Memory B cell (primary cell): ENCODE results near the gene PCF11.
"Not testable (repeated sequence)": the region's sequence is repeated elsewhere in the genome, so short reads cannot be mapped to it uniquely, and the experiment has no call there.

ENCODE experiments used
- ATAC-seq: fragments of 150-1000 bp; cut with Tn5 transposase; 2 replicates; pipeline ENCODE4 v1.10.0; 2021; ENCODE audit warnings: low read depth, mild to moderate bottlenecking, moderate library complexity
- DNase-seq, 2 donors: peaks; one replicate each; pipeline ENCODE4 v3.0.0; 2022; ENCODE audit warnings: low spot score in 2 of 2
- H3K27ac Mint-ChIP-seq: one replicate; pipeline ENCODE4 v1.8.0; 2022; ENCODE audit warnings: mild to moderate bottlenecking, moderate library complexity, mixed read lengths
- H3K27me3 Mint-ChIP-seq: one replicate; pipeline ENCODE4 v1.8.0; 2022; ENCODE audit warnings: mixed read lengths
- H3K36me3 Mint-ChIP-seq: one replicate; pipeline ENCODE4 v1.8.0; 2022; ENCODE audit warnings: mild to moderate bottlenecking, mixed read lengths
- H3K4me1 Mint-ChIP-seq: one replicate; pipeline ENCODE4 v1.8.0; 2022; ENCODE audit warnings: mixed read lengths
- H3K4me3 Mint-ChIP-seq: one replicate; pipeline ENCODE4 v1.8.0; 2022; ENCODE audit warnings: mild to moderate bottlenecking, moderate library complexity, mixed read lengths
- H3K9me3 Mint-ChIP-seq: one replicate; pipeline ENCODE4 v1.8.0; 2022; ENCODE audit warnings: mixed read lengths

The PCF11 gene

DNA sequence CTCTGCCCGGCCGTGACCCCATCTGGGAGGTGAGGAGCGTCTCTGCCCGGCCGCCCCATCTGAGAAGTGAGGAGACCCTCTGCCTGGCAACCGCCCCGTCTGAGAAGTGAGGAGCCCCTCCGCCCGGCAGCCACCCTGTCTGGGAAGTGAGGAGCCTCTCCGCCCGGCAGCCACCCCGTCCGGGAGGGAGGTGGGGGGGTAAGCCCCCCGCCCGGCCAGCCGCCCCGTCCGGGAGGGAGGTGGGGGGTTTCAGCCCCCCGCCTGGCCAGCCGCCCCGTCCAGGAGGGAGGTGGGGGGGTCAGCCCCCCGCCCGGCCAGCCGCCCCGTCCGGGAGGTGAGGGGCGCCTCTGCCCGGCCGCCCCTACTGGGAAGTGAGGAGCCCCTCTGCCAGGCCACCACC lies 23.7 kb upstream of the PCF11 start:
- ATAC-seq, H3K36me3 Mint-ChIP-seq, H3K4me3 Mint-ChIP-seq, H3K9me3 Mint-ChIP-seq, DNase-seq, H3K4me1 Mint-ChIP-seq, H3K27me3 Mint-ChIP-seq, H3K27ac Mint-ChIP-seq: not testable (repeated sequence)

DNA sequence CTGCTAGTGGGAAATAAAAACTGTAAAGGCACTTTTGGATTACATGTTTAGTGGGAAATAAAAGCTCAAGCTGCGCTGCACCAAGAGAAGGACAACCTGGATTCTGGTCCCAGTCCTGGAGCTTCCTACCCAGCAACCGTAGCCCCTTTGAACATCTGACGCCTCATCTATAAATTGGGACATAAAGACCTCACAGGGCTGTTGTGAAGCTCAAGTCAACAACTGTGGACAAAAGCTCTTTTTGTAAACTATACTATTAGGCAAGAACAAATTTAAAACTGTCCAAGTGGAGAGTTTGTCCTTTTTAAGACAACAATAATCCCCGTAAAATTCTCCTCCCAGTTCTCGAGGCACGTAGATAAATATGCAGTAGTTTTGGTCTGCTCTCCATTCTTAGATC lies 17.6 kb upstream of the PCF11 start:
- H3K27me3 Mint-ChIP-seq, result no peaks in the 10 kb centered on the region
- H3K4me3 Mint-ChIP-seq, result no peak overlapping the region
- ATAC-seq (no peak), DNase-seq (no peak)
- H3K9me3 Mint-ChIP-seq, result peaks cover 3% of the 10 kb centered on the region
- no peak overlapping the region for H3K27ac Mint-ChIP-seq
- H3K4me1 Mint-ChIP-seq, result peaks cover 4% of the 10 kb centered on the region
- peaks cover 4% of the 10 kb centered on the region for H3K36me3 Mint-ChIP-seq

DNA sequence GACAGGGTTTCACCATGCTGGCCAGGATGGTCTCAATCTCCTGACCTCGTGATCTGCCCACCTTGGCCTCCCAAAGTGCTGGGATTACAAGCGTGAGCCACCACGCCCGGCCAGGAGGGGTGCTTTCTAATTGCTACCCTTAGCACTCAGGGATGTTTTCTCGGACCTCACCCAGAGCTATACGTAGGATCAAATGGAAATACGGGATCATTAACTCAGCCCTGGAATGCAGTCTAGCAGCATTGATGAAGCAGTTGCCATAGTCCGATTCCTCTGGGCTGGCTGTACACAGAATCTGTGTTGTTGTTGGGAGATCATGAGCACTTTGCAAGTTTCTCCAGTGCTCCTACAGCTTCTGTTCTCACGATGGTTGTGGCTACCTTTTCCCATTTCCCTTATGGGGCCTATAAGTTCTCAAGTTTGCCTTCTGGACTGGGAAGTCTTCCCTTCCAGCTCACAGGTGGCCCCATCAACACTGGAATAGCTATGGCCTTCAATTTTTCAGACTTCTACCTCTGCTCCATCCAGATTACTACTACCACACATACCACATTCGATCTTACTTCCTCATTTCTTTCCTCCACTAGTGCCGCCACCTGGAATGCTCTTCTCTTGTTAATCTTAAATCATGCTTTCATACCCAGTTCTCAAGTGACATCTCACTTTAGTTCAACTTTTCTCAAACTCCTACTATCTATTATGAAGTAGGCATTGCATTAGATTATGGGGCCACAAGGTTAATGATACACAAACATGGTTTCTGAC lies 16.1 kb upstream of the PCF11 start:
- Mint-ChIP-seq H3K4me3 (no peak overlapping the region), H3K4me1 (peaks cover 4% of the 10 kb centered on the region), H3K27me3 (no peaks in the 10 kb centered on the region), H3K27ac (no peak overlapping the region), H3K36me3 (peaks cover 4% of the 10 kb centered on the region), H3K9me3 (peaks cover 3% of the 10 kb centered on the region)
- no peak for DNase-seq
- peak; percentile 84 for ATAC-seq

DNA sequence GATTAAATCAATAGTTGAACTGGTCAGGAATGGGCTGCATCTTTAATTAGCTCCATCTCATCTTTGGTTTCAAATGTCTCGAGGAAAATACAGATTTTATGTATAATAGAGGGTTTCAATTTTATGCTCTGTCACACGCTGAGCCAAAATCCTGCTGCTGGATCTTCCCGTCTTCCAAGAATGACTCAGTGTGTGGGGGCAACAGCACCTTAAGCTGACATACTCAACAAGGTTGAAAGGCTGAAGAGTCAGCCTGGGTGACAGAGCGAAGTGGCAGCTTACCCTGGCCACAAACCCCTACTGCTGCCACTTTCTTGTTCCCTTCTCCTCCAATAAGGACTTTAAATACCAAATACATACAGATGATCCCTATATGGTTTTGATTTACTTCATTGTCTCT lies 9.0 kb upstream of the PCF11 start:
- H3K4me1 Mint-ChIP-seq, result no peaks in the 10 kb centered on the region
- peak overlapping the region; percentile 22 for H3K27ac Mint-ChIP-seq
- H3K27me3 Mint-ChIP-seq, result no peaks in the 10 kb centered on the region
- DNase-seq, result no peak
- H3K4me3 Mint-ChIP-seq, result no peak overlapping the region
- no peaks in the 10 kb centered on the region for H3K9me3 Mint-ChIP-seq
- H3K36me3 Mint-ChIP-seq, result no peaks in the 10 kb centered on the region
- ATAC-seq, result no peak

DNA sequence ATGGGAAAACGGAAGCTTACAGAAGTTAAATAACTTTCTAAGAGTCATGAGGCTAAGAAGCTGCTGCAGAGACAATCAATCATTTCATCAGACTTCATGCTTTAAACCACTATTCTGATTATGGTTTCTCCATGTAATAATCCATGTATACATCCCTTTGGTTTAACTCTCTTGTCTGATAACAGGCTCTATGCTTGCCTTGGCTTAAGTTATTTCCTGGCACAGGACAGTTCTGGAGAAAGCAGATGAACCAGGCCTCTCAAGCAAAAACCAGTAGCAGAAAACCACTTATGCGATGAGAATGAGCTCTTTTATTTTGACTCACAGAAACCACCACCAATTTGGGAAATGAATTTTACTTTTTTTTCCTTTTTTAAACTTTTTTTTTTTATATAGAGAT lies 6.5 kb upstream of the PCF11 start:
- Mint-ChIP-seq H3K4me1 (peaks cover 2% of the 10 kb centered on the region), H3K27me3 (no peaks in the 10 kb centered on the region), H3K4me3 (no peak overlapping the region), H3K9me3 (no peaks in the 10 kb centered on the region), H3K27ac (no peak overlapping the region), H3K36me3 (no peaks in the 10 kb centered on the region)
- no peak for DNase-seq
- ATAC-seq, result no peak

DNA sequence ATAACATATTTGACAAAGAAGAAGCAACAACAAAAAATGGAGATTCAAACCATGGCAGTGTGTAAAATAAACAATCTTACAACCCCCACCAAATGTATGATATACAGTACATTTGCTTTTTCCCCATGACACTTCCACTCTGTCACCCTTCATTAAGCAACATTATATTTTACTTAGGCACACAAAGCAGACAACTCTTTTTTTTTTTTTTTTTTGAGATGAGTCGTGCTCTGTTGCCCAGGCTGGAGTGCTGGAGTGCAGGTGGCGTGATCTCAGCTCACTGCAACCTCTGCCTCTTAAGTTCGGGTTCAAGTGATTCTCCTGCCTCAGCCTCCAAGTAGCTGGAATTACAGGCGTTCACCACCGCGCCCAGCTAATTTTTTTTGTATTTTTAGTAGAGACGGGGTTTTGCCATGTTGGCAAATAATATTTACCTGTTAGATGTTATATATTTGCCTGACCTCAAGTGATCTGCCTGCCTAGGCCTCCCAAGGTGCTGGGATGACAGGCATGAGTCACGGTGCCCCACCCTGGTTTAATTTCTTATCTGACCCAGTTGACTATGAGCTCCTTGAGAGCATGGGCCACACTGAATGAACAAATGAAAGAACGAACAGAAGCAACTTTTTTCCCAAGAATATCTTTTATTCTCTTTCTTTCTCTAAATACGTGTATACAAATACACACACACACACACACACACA lies 5.5 kb upstream of the PCF11 start:
- no peaks in the 10 kb centered on the region for H3K36me3 Mint-ChIP-seq
- peaks cover 3% of the 10 kb centered on the region for H3K4me1 Mint-ChIP-seq
- no peaks in the 10 kb centered on the region for H3K9me3 Mint-ChIP-seq
- H3K4me3 Mint-ChIP-seq, result no peak overlapping the region
- DNase-seq, result no peak
- ATAC-seq, result no peak
- no peak overlapping the region for H3K27ac Mint-ChIP-seq
- no peaks in the 10 kb centered on the region for H3K27me3 Mint-ChIP-seq

DNA sequence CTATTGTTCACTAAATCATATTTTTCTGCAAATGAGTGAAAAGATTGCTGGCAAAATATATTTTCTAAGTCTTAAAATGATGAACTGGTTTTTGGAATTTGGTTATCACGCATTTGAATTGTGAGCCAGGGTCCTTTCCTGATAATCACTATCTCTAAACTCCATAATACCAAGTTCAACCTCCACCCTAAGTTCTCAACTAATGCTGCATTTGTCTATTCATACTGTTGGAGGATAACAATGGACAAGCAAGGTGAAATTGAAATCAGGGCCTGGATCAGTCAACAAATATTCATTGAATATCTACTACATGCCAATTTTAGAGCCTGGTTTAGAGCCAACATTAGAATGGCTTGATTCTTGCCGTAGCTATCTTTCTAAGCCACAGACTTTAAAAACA lies 4.7 kb upstream of the PCF11 start:
- no peaks in the 10 kb centered on the region for H3K27me3 Mint-ChIP-seq
- peaks cover 3% of the 10 kb centered on the region for H3K36me3 Mint-ChIP-seq
- no peak for ATAC-seq
- H3K4me1 Mint-ChIP-seq, result peaks cover 3% of the 10 kb centered on the region
- DNase-seq, result no peak
- H3K27ac Mint-ChIP-seq, result no peak overlapping the region
- no peak overlapping the region for H3K4me3 Mint-ChIP-seq
- H3K9me3 Mint-ChIP-seq, result no peaks in the 10 kb centered on the region

DNA sequence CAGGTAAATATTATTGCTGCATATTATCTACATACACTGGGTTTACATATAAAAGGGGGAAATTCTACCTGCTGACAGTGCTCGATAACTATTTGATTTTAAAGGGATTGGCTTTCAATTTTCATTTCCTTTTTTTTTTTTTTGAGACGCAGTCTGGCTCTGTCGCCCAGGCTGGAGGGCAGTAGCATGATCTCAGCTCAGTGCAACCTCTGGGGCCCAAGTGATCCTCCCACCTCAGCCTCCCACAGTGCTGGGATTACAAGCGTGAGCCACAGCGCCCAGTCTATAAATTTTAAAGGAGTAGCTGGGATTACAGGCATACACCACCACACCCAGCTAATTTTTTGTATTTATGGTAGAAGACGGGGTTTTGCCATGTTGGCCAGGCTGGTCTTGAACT lies 3.2 kb upstream of the PCF11 start:
- DNase-seq (no peak), ATAC-seq (no peak)
- Mint-ChIP-seq H3K36me3 (peaks cover 12% of the 10 kb centered on the region), H3K9me3 (no peaks in the 10 kb centered on the region), H3K27ac (no peak overlapping the region), H3K4me3 (no peak overlapping the region), H3K27me3 (no peaks in the 10 kb centered on the region), H3K4me1 (peaks cover 6% of the 10 kb centered on the region)

DNA sequence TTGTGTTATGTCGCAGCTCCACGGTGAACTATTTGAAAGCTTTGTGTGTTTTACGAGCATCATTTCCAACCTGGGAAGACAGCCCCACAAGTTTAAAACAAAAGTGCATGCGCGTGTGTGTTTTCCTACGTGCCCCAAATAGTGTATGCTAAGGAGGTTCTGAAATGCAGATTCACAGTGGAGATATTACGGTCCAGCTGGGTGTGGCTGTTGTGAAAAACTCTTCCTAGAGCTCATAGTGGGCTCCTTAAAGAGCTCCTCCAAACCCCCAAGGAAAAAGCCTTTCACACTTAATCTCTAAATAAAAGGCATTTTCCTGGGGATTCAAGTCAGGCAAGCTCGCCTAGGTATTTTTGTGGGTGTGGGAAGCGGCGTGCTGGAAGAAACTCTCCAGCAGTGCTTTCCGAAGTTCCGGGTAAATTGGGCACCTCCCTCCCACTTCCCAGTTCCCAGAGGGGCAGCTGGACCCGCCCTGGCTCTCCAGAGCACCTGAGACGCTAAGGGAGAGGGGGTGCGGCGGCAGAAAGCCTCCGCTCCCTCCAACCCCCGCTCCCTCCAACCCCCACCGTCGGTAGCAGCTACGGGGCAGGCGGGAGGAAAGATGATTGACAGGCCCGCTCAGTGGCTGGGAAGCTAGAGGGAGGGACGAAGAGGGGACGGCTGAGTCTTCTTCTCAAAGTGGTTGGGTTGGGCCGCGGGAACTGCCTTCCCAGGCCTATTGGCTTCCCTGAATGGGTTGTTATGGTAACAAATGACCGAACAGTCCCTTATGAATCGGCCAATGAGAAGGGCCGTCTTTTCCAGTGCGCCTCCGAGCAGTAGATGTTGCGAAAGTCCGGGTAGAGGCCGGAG lies 561 bp upstream of the PCF11 start:
- DNase-seq (peak in 1 of 2 donors; percentile 89), ATAC-seq (peak; percentile 83)
- H3K36me3 Mint-ChIP-seq, result peaks cover 19% of the 10 kb centered on the region
- peak overlapping the region; percentile 93 for H3K4me3 Mint-ChIP-seq
- no peaks in the 10 kb centered on the region for H3K27me3 Mint-ChIP-seq
- no peaks in the 10 kb centered on the region for H3K9me3 Mint-ChIP-seq
- H3K4me1 Mint-ChIP-seq, result peaks cover 19% of the 10 kb centered on the region
- H3K27ac Mint-ChIP-seq, result peak overlapping the region; percentile 98

DNA sequence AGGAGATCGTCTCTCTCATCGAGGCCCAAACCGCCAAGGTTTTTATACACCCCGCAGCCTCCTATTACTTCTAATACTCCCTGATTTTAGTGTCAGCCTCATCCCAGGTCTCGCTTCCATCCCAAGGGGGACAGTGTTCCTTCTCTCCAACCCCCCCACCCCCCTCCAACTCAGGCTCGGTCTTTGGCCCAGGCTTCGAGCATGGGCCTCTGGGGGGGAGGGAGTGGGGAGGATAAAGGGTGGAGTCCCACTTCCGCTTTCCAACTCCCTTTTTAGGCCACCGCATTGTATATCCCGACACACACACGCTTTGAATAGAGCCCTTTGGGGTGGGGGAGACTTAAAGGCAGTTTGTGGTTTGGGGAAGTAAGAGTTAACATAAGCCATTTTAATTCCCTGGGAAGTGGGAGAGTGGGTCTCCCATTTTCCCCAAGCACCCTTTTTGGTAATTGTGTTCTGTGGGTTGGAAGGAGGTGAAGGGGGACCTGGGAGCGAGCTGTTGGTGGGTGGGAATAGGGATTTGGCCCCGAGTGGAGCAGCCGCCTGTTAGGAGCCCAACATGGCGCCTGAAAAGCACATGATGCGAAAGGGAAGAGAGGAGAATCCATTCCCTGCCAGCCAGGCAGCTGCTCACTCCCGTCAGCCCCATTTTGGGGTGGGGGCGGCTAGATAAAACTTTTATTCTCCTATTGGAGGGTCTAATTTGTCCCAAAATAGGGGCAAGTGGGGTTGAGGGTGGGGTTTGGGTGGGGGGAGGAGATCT lies 844 bp downstream of the PCF11 start:
- H3K27me3 Mint-ChIP-seq, result no peaks in the 10 kb centered on the region
- peak overlapping the region; percentile 93 for H3K4me3 Mint-ChIP-seq
- H3K27ac Mint-ChIP-seq, result peak overlapping the region; percentile 98
- peak; percentile 38 to 48 for DNase-seq
- no peak for ATAC-seq
- H3K36me3 Mint-ChIP-seq, result peaks cover 20% of the 10 kb centered on the region
- no peaks in the 10 kb centered on the region for H3K9me3 Mint-ChIP-seq
- peaks cover 26% of the 10 kb centered on the region for H3K4me1 Mint-ChIP-seq

DNA sequence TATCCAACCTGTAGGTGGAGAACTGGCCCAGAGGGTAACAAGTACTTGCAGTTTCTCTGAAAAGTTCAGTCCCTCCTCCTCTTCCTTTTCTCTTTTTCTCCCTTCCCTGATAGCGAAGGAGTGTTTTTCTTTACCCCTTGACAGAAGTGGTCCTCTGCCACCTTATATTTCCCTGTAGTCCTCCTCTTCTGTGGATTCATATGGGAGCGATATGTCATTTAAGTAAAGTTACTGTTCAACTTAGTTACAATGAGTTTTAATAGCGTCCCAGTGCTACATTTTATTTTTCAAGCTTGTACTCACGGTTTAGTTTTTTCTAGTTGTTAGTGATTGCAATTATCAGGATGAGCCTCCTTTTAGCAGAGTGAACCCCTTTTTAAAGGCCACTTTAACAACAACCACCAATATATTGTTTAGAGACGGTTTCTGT lies 1.4 kb downstream of the PCF11 start:
- Mint-ChIP-seq H3K4me3 (peak overlapping the region; percentile 93), H3K4me1 (peaks cover 28% of the 10 kb centered on the region), H3K9me3 (no peaks in the 10 kb centered on the region), H3K27me3 (no peaks in the 10 kb centered on the region), H3K36me3 (peaks cover 20% of the 10 kb centered on the region), H3K27ac (peak overlapping the region; percentile 98)
- no peak for ATAC-seq
- no peak for DNase-seq

DNA sequence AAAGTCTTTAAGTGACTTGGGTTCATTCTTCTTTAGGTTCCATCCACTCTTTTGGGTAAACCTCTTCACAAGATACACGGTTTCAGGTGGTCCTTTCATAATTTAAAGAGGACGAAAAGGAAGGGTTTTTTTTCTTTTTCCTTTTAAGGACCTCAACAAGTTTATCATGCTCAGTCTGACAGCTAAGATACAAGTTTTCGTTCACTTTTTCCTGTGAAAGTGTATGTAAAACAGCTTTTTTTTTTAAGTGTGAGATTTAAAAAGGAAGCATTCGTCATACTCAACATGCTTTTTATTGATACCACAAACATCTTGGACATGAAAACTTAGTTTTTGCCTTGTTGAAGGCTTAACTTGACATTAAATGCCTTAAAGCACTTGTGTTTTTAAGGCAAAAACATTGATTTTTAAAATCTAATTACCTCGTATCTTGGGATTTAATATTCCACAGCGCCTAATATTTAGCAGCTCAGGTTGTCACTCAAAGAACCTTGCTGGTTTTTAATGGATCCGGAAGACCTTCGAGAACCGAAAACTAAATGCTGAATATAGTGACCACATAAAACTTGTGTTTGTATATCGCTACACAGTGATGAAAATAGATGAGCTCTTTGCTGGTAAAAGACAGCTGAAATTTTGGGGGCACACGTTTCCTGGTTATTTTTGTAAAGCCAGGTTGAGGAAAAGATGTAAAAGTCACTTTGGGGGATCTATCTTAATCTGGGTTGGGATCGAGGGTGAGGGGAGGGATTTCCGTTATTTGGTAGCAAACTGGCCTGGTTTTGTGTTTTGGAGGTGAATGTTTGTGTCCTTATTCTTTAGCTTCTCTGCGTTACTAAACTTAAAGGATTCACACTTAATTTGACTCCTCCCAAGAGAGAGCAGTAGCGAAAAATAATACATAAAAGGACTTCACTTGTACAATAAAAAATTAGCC lies 2.3 kb downstream of the PCF11 start:
- peaks cover 31% of the 10 kb centered on the region for H3K4me1 Mint-ChIP-seq
- no peak for ATAC-seq

More for the DNA sequence above, 2.3 kb downstream of the PCF11 start:
- Mint-ChIP-seq H3K9me3 (no peaks in the 10 kb centered on the region), H3K36me3 (peaks cover 23% of the 10 kb centered on the region), H3K27me3 (no peaks in the 10 kb centered on the region), H3K4me3 (peak overlapping the region; percentile 93), H3K27ac (peak overlapping the region; percentile 98)
- DNase-seq, result no peak
